GM18520 (cell line): ENCODE measurements around the gene EPN2.

ENCODE experiments used
- ATAC-seq: cut with Tn5 transposase; IDR thresholded peaks from one replicate; pipeline ENCODE4 v1.9.1; 2021; ENCODE audit not compliant: unreplicated experiment

The EPN2 gene

GRCh38 chr17:19238167-19238505 is 970 bp downstream of the EPN2 start:
- ATAC-seq, result no peak

DNA sequence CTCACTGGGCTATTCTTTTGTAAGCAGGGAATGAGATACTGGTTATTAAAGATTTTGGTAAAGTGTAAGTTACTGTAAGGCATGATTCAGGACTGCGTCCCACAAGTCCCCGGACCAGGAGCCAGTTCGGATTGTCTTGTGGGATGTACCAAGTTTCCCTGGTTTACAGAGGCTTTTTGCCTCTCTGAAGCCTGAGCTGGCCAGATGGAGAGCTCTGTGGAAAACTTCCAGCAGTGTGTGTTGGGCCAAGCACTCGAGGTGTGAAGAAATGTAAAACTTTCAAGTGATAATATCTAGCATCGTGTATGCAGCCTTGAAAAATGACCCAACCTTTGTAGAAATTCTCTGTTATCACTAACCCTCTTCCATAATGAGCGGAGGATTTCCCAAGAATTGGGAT is 2.4 kb downstream of the EPN2 start:
- no peak for ATAC-seq

DNA sequence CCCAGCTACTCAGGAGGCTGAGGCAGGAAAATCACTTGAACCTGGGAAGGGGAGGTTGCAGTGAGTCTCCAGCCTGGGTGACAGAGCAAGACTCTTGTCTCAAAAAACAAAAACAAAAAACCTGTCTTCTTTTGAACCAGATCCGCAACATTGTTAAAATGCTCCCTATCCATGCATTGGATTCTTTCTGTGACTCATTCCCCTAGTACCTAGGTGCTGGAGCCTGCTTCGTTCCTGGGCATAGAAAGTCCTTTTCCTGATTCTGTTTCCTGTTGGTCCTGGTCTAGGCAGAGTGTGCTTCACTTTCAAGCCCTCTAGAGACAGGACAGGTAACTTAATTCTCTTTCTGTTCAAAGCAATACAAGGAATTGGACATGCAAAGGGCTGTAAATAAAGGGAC is 5.2 kb downstream of the EPN2 start:
- ATAC-seq, result no peak

- ATAC-seq, result no peak
Observed at GRCh38 chr17:19242926-19243325, 5.8 kb downstream of the EPN2 start.

DNA sequence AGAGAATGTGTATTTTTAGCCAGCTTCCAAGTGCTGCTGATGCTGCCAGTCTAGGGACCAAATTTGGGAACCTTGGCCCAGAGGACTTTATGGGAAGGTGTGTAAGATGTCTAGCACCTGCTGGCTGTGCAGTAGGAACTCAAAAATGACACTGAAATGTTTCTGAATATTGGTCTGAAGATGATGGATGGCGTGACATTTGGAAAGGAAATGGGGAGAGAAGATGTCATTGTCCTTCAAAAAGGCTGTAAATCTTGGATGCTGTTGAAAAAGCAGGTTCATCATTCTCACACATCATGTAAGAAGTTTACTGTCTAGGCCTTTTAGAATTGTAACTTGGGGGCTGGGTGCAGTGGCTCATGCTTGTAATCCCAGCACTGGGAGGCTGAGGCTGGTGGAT is 6.7 kb downstream of the EPN2 start:
- no peak for ATAC-seq

- ATAC-seq, result no peak
Observed at GRCh38 chr17:19244357-19244756, 7.2 kb downstream of the EPN2 start.

GRCh38 chr17:19244781-19245180 is 7.6 kb downstream of the EPN2 start:
- no peak for ATAC-seq

DNA sequence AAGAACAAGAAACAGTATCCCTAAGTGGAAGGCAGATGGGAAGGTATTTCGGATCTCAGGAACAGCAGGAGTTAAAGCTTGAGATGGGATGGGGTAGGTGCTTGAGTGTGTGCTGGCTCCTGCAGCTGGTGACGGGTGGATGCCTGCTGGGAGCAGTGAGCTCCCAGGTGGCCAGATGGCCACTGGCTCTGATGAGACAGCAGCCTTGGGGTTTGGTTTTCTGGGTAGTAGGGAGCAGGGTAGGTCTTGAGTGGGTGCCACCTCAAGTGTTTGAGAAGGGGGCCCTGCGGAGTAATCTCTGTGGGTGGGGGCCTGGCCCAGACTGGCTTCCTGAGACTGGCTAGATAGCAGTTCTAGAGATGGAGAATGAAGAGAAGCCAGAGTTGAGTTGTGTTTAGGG is 10.3 kb downstream of the EPN2 start:
- no peak for ATAC-seq

DNA sequence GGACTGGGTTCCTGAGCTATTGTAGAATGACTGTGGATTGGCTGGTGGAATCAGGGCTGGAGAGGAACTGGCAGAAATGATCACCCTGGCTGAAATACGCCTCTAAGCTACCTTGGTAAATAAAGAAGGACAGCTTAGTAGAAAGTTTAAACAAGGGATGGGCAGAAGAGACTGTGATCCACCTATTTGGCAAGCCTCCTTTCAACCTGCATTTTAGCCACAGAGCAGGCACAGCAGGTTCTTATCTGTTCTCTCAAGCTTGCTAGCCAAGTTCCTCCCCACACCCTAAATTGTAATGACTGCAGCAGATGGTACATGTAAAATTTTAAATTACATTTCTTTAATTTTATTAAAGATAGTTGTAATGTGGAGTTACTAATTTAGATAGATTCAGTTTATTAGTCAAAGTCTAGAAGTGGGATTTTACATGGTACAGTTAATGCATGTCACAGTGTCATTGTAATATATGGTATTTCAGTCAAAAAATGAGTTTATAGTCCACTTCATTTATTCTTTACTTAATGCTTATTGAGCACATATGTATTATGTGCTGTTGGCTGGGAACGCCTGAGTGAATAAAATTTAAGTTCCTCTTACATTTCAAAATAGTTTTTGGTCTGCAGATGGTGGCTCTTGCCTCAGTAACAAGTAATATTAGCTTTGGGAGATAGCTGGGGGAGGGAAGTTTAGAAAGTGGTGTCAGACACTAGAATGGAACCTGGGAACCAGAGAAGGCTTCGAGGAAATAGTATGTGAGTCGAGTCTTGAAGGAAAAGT is 11.2 kb downstream of the EPN2 start:
- ATAC-seq, result no peak

GRCh38 chr17:19248928-19249574 is 11.9 kb downstream of the EPN2 start:
- ATAC-seq, result no peak

- no peak for ATAC-seq
Observed at GRCh38 chr17:19249681-19250080, 12.5 kb downstream of the EPN2 start.

DNA sequence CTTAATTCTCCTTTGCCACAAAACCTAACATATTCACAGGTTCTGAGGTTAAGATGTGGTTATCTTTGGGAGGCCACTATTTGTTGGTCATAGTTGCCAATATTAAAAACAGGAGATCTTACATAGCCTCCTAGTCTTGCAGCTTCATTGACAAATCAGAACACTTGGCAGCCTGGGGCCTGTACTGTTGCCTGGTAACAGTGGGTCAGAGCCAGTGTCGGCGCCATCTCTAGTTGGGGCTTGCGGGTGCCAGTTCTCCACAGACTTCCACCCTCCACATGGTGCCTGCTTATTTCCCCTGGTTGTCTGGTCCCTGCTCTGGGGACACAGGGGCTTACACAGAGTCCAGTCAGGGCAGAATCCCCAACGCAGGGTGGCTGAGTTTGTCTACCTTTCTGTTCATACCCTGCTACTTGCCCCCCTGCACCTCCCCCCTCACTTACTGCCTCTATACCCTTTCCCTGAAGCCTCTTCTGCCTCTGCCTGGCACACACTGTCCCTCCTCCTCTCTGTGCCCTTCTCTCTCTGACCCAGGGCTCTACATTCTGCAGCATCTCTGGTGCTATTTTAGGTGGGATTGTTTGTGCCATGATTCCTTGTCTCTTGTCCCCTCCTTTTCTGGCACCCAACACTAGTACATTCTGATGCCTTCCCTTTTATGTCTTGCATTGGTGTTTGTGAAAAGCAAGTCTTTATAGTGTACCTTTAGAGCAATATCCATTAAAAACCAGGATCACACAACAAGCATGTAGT is 13.4 kb downstream of the EPN2 start:
- ATAC-seq, result no peak

GRCh38 chr17:19253112-19253511 is 15.9 kb downstream of the EPN2 start:
- ATAC-seq, result no peak

DNA sequence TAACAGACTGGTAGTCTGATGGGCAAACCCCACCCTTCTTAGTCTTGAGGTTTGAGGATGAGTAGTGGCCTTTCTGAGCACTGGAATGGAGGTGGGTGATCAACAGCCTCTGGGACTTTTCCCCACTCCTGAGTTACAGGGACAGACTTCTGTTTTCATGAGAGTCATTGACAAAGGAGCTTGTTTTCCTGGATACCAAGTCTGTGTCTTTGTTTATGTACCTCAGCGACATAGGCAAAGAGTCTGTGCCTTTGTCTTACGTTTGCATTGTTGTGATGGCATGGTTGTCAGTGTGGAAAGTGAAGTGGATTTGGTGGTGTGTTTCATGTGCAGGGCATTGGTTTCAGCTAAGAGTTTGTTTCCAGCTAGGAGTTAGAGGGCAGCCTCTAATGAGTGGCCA is 17.5 kb downstream of the EPN2 start:
- ATAC-seq, result no peak

- ATAC-seq, result no peak
Observed at GRCh38 chr17:19255279-19255678, 18.1 kb downstream of the EPN2 start.

- ATAC-seq, result no peak
Observed at GRCh38 chr17:19258371-19258770, 21.2 kb downstream of the EPN2 start.

- ATAC-seq, result no peak
Observed at GRCh38 chr17:19260958-19261357, 23.8 kb downstream of the EPN2 start.

GRCh38 chr17:19261426-19261825 is 24.3 kb downstream of the EPN2 start:
- ATAC-seq, result no peak

DNA sequence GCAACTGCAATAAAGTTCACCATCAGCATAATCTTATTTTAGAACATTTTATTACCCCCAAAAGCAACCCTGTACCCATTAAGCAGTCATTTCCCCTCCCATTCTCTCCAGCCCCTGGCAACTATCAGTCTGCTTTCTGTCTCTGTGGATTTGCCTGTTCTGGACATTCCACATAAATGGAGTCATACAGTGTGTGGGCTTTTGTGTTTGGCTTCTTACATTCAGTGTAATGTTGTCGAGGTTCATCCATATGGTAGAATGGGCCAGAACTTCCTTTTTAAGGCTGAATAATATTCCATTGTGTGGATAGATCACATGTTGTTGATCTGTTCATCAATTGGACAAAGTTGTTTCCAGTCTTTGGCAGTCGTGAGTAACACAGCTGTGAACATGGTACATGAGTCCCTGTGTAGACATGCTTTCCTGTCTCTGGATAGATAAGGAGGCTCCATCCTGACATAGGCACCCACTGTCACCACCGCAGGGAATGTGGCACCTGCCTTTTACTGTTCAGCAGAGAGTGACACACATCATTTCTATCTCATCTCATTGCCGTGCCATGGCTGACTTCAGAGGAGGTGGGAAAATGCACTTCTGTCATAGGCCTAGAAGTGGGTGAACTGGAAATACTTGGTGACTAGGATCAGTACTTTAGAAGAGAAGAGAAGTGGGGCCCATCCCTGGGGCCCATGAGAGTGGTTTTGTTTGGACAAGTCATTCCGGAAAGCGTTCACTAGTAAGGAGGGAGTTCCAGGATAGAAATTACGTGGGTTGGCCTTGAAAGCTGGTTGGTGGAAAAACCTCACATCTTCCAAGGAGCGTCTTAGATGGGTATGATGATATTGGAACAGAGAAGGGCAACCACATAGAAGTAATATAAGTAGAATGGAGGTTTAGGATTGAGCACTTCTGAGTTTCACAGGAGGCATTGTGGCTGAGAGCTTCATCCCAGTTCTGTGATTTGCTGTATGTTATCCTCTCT is 25.8 kb downstream of the EPN2 start:
- ATAC-seq, result no peak

DNA sequence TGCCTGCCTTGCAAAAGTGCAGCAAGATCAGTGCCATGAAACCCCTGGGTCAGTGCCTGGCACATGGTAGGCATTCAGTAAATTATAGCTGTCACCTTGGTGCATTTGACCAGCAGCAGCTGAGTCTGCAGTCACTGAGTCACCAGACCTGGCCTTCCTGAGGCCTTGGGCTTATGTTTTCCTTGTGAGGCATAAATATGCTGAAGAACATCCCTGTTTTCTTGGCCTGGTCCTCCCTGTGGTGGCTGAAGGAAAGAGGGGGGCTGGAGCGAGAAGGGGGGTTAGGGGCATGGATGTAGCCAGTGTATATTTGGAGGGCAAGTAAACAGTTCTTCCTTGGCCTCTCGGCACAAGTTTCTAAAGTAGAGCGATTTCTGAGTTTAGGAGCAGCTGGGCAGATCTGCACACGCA is 26.5 kb downstream of the EPN2 start:
- no peak for ATAC-seq

DNA sequence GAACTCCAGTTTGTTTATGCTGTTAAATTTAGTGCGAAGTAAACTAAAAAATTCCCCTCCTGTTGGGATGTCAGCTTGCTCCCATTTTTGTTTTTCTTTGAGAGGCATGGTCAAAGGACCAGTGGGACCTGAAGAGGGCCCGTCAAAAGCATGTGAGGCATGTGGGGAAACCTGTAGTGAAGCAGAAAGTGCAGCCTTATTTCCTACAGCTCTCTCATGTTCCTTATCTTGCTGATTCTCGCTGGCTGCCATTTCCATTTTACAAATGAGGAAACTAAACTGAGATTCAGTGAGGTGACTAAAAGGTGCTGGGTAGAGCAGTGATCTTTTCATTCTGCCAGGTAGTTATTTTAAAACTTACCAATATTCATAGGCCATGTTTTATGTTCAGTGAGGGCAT is 27.1 kb downstream of the EPN2 start:
- no peak for ATAC-seq
